ENCODE results near the gene PROSER2. TPM values are rescaled to one million over a fixed set of nuclear protein-coding genes. Genes with fewer than 3 reads are reported as not detected.
A peak's percentile ranks its signal among the peaks of the same experiment; 100 is the strongest.

The PROSER2 gene
- total and polyA plus RNA-seq, 2 of the 13 experiments (the other 11 are each of a cell fraction or from before 2014, with no cell fraction given) = 6.9 to 7.7 TPM

DNA sequence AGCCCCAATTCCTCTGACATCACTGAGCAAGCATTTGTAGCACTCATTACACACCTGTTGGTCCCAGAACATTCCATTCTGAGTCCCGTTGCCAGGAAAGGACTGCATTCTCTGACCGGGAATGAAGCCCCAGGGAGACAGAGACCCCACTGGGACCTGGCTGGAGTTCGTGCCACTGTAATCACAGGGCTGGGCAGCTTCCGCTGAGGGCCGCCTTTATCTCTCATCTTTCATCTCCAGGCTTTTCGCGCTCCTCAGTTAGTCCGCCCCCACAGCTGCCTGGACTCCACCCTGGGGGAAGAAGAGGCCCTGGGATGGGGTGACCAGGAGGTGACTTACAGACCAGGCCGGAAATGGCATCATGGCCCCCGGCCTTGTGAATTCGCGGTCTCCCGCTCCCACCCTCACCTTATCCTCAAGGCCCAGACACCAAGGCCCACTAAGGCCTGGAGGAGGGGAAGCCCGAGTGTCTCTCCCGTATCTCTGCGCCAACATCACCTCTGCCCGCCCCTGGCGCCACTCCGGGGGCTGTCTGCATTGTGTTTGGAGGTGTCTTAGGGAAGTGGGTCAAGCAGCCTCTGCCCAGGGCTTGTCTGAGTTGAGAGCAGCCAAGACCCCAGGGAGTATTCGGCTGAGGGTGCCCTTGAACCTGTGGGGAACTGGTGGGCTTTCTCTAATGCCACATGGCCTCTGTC lies 75.4 kb downstream of the PROSER2 start (continued):
- TF ChIP-seq, protein P1, sequence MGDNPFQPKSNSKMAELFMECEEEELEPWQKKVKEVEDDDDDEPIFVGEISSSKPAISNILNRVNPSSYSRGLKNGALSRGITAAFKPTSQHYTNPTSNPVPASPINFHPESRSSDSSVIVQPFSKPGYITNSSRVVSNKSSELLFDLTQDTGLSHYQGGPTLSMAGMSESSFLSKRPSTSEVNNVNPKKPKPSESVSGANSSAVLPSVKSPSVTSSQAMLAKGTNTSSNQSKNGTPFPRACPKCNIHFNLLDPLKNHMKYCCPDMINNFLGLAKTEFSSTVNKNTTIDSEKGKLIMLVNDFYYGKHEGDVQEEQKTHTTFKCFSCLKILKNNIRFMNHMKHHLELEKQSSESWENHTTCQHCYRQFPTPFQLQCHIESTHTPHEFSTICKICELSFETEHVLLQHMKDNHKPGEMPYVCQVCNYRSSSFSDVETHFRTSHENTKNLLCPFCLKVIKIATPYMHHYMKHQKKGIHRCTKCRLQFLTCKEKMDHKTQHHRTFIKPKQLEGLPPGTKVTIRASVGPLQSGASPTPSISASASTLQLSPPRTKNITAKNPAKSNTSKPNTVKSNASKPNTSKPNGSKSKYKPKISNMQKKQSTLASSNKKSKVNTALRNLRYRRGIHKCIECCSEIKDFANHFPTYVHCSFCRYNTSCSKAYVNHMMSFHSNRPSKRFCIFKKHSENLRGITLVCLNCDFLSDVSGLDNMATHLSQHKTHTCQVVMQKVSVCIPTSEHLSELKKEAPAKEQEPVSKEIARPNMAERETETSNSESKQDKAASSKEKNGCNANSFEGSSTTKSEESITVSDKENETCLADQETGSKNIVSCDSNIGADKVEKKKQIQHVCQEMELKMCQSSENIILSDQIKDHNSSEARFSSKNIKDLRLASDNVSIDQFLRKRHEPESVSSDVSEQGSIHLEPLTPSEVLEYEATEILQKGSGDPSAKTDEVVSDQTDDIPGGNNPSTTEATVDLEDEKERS (CRISPR knock-in tag; IDR thresholded peaks at IDR 0.05) = no peak
- peak; percentile 35; the same call in 1 of the 2 replicates for TF ChIP-seq GABPB1 (CRISPR knock-in tag; IDR thresholded peaks at IDR 0.05)
- no peak for TF ChIP-seq NPAS2 (CRISPR knock-in tag; IDR thresholded peaks at IDR 0.05; ENCODE audit: borderline replicate concordance)
- peak; percentile 91 for TF ChIP-seq TEAD3 (CRISPR knock-in tag; optimal IDR thresholded peaks at IDR 0.05; ENCODE audit: borderline replicate concordance)
- peak; percentile 66 for TF ChIP-seq SALL1 (CRISPR knock-in tag; IDR thresholded peaks at IDR 0.05)
- TF ChIP-seq SMAD1 (CRISPR knock-in tag; IDR thresholded peaks at IDR 0.05; ENCODE audit: borderline replicate concordance, low read depth) = no peak
- TF ChIP-seq ZNF382 (CRISPR knock-in tag; IDR thresholded peaks at IDR 0.05; ENCODE audit: borderline replicate concordance) = no peak
- TF ChIP-seq XRCC5 (optimal IDR thresholded peaks at IDR 0.05; ENCODE audit: low read length) = no peak
- TF ChIP-seq, protein P2, sequence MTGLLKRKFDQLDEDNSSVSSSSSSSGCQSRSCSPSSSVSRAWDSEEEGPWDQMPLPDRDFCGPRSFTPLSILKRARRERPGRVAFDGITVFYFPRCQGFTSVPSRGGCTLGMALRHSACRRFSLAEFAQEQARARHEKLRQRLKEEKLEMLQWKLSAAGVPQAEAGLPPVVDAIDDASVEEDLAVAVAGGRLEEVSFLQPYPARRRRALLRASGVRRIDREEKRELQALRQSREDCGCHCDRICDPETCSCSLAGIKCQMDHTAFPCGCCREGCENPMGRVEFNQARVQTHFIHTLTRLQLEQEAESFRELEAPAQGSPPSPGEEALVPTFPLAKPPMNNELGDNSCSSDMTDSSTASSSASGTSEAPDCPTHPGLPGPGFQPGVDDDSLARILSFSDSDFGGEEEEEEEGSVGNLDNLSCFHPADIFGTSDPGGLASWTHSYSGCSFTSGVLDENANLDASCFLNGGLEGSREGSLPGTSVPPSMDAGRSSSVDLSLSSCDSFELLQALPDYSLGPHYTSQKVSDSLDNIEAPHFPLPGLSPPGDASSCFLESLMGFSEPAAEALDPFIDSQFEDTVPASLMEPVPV (CRISPR knock-in tag; IDR thresholded peaks at IDR 0.05) = no peak
- TF ChIP-seq RCOR2 (CRISPR knock-in tag; IDR thresholded peaks at IDR 0.05) = no peak
- no peak for TF ChIP-seq ZFYVE20 (CRISPR knock-in tag; IDR thresholded peaks at IDR 0.05; ENCODE audit: borderline replicate concordance, low read depth)
- no peak for TF ChIP-seq THYN1 (CRISPR knock-in tag; IDR thresholded peaks at IDR 0.05; ENCODE audit: borderline replicate concordance, low read depth)
- TF ChIP-seq, protein P3, sequence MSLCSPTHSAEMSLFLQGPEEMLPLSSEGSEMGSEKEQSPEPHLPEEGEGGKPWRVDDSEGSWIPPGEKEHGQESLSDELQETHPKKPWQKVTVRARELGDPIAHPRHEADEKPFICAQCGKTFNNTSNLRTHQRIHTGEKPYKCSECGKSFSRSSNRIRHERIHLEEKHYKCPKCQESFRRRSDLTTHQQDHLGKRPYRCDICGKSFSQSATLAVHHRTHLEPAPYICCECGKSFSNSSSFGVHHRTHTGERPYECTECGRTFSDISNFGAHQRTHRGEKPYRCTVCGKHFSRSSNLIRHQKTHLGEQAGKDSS (CRISPR knock-in tag; IDR thresholded peaks at IDR 0.05; ENCODE audit: borderline replicate concordance, low read depth) = no peak; the same call in 1 of the 2 replicates
- no peak for TF ChIP-seq ZNF30 (CRISPR knock-in tag; IDR thresholded peaks at IDR 0.05)
- no peak for TF ChIP-seq RBM22 (optimal IDR thresholded peaks at IDR 0.05; ENCODE audit: low read length)
- TF ChIP-seq HNRNPH1 (optimal IDR thresholded peaks at IDR 0.05; ENCODE audit: low read depth, low read length) = no peak
- peak; percentile 15; the same call in 1 of the 2 replicates for TF ChIP-seq ELF3 (CRISPR knock-in tag; IDR thresholded peaks at IDR 0.05)
- no peak for TF ChIP-seq TBL1XR1 (IDR thresholded peaks at IDR 0.05; ENCODE audit: borderline replicate concordance, low read length, partially characterized antibody)
- TF ChIP-seq PHF20 (CRISPR knock-in tag; IDR thresholded peaks at IDR 0.05) = no peak
- TF ChIP-seq TSC22D2 (CRISPR knock-in tag; IDR thresholded peaks at IDR 0.05; ENCODE audit: borderline replicate concordance) = no peak
- no peak for TF ChIP-seq SMC3 (IDR thresholded peaks at IDR 0.05; ENCODE audit: low read length)
- TF ChIP-seq NR2F1 (CRISPR knock-in tag; IDR thresholded peaks at IDR 0.05) = no peak
- TF ChIP-seq, protein P4, sequence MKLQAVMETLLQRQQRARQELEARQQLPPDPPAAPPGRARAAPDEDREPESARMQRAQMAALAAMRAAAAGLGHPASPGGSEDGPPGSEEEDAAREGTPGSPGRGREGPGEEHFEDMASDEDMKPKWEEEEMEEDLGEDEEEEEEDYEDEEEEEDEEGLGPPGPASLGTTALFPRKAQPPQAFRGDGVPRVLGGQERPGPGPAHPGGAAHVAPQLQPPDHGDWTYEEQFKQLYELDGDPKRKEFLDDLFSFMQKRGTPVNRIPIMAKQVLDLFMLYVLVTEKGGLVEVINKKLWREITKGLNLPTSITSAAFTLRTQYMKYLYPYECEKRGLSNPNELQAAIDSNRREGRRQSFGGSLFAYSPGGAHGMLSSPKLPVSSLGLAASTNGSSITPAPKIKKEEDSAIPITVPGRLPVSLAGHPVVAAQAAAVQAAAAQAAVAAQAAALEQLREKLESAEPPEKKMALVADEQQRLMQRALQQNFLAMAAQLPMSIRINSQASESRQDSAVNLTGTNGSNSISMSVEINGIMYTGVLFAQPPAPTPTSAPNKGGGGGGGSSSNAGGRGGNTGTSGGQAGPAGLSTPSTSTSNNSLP (IDR thresholded peaks at IDR 0.05; ENCODE audit: low read depth, low read length) = no peak

Data from HepG2 (cell line).